Raji (cell line): Measurements from ENCODE around the gene LIMS2.

ENCODE experiments used
- POLR2A ChIP-seq: IDR thresholded peaks from 2 replicates; pipeline ENCODE4 v1.6.1; 2011; ENCODE audit warnings: low read depth, low read length, control low read depth; ENCODE audit not compliant: insufficient read depth

LIMS2 gene

GRCh38 chr2:127705391-127706065 is 30.2 kb upstream of the LIMS2 start:
- TF ChIP-seq POLR2A = no peak

- no peak for TF ChIP-seq POLR2A
These were observed 29.5 kb upstream of the LIMS2 start for GRCh38 chr2:127704641-127705390.

- TF ChIP-seq POLR2A = peak; percentile 13; the same call in 1 of the 2 replicates
These were observed 28.0 kb upstream of the LIMS2 start for GRCh38 chr2:127703282-127703681.

GRCh38 chr2:127702395-127703009 is 27.2 kb upstream of the LIMS2 start:
- no peak for TF ChIP-seq POLR2A

GRCh38 chr2:127701651-127702394 is 26.5 kb upstream of the LIMS2 start:
- no peak; the same call in 1 of the 2 replicates for TF ChIP-seq POLR2A

- peak; percentile 96 for TF ChIP-seq POLR2A
These were observed 25.9 kb upstream of the LIMS2 start, which contains the start of gene SFT2D3 for GRCh38 chr2:127701193-127701650. SFT2D3 (plus strand) TSS chr2:127701497; CDS start chr2:127701529, 32 bp downstream.

GRCh38 chr2:127700527-127701192 is 25.3 kb upstream of the LIMS2 start:
- TF ChIP-seq POLR2A = no peak

GRCh38 chr2:127698553-127699355 is 23.4 kb upstream of the LIMS2 start:
- TF ChIP-seq POLR2A = no peak

- no peak for TF ChIP-seq POLR2A
These were observed 22.3 kb upstream of the LIMS2 start for GRCh38 chr2:127697482-127698180.

GRCh38 chr2:127695491-127696472 is 20.5 kb upstream of the LIMS2 start:
- no peak for TF ChIP-seq POLR2A

- TF ChIP-seq POLR2A = no peak
These were observed 19.7 kb upstream of the LIMS2 start for GRCh38 chr2:127694986-127695385.

GRCh38 chr2:127690696-127691095 is 15.4 kb upstream of the LIMS2 start:
- TF ChIP-seq POLR2A = no peak
